Activated CD4-positive, alpha-beta T cell treated with anti-CD3 and anti-CD28 coated beads, Interleukin-2, amount 10 ng/mL, durations not matched to agents 24 days and 14 days (primary cell): Measurements from ENCODE around the gene WDR64. TPM values are rescaled to one million over a fixed set of nuclear protein-coding genes. Genes with fewer than 3 reads are reported as not detected.

Source experiments
- DNase-seq: peaks from one replicate; pipeline ENCODE4 v3.0.0; 2022
- H3K27ac Mint-ChIP-seq: one replicate; pipeline ENCODE4 v1.8.0; 2022; ENCODE audit warnings: mild to moderate bottlenecking, mixed read lengths
- H3K27me3 Mint-ChIP-seq: one replicate; pipeline ENCODE4 v1.8.0; 2022; ENCODE audit warnings: mixed read lengths
- H3K36me3 Mint-ChIP-seq: one replicate; pipeline ENCODE4 v1.8.0; 2022; ENCODE audit warnings: low read depth, mild to moderate bottlenecking, mixed read lengths
- H3K4me1 Mint-ChIP-seq: one replicate; pipeline ENCODE4 v1.8.0; 2021; ENCODE audit warnings: mixed read lengths
- H3K4me3 Mint-ChIP-seq: one replicate; pipeline ENCODE4 v1.8.0; 2022; ENCODE audit warnings: mild to moderate bottlenecking, moderate library complexity, mixed read lengths
- H3K9me3 Mint-ChIP-seq: one replicate; pipeline ENCODE4 v1.8.0; 2021; ENCODE audit warnings: mixed read lengths
- intact Hi-C: fragments of 100-400 bp; cut with micrococcal nuclease; formaldehyde crosslinking; loops from one replicate; pipeline ENCODE4 v1.15.1; 2023
- total RNA-seq: library from RNA; stranded (reverse); gene quantifications from 2 replicates; pipeline ENCODE4 v1.2.3, GENCODE V29; 2022

The WDR64 gene
- total RNA-seq: not detected in 2 replicates

DNA sequence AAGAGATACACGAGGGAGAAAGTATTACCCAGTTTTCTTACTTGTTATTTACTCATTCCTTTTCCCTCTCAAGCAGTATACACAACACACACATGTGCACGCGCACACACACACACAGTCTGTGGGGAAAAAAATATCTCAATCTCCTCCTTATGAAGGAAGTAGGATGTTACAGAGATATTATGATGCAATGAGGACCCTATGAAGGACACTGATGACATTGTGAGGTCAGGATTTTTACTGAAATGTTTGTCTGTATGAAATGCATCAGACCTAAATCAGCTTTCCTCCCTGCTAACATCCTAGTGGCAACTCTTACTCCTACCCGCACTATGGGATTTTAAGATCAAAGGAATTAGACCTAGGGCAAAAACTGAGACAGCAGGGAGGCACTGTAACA lies at the start of gene WDR64:
TSS of gene WDR64 (plus strand) at position 270 of the 400 bp plus-strand sequence. CDS start 204 bp downstream, outside the sequence.
- intact Hi-C loops: no loop called here

DNA sequence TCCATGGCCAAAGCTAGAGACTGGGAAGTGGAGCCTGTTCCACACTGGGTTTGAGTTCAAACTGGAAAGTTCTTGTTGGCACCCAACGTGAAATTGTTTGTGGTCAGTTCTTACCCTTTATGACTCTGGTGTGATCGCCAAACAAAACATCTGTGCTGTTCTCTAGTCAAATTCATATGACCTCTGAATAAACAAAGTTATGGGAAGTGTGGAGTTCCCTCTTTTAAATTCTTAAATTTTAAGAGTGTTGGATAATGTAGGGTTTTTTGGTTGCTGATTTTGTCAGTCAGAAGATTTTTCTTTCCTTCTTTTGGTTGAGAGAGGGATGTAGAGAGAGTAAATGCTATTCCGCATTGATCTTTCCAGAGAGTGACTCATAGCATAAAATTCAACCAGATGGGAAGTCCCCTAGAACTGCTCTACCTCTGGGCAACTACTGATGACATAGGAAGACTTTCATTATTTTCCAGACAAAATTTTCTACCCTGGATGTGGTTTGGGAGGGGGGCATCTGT lies 48.3 kb upstream of the WDR64 start:
- peaks cover 7% of the 10 kb centered on the region for H3K4me1 Mint-ChIP-seq
- no peaks in the 10 kb centered on the region for H3K9me3 Mint-ChIP-seq
- peaks cover 15% of the 10 kb centered on the region for H3K36me3 Mint-ChIP-seq
- intact Hi-C loops: no loop called here
- no peak overlapping the region for H3K4me3 Mint-ChIP-seq
- H3K27me3 Mint-ChIP-seq: no peaks in the 10 kb centered on the region
- no peak overlapping the region for H3K27ac Mint-ChIP-seq
- no peak for DNase-seq

More for the DNA sequence above, at the start of gene WDR64:
- no peak within 1 kb of the TSS for H3K27ac Mint-ChIP-seq
- H3K4me3 Mint-ChIP-seq: no peak within 1 kb of the TSS
- peaks cover 8% of the 10 kb centered on the region for H3K9me3 Mint-ChIP-seq
- H3K27me3 Mint-ChIP-seq: peaks cover 9% of the 10 kb centered on the region
- H3K4me1 Mint-ChIP-seq: no peaks in the 10 kb centered on the region
- DNase-seq: no peak
- H3K36me3 Mint-ChIP-seq: no peaks in the 10 kb centered on the region

GRCh38 chr1:241605146-241605805 lies 46.8 kb upstream of the WDR64 start:
- peaks cover 14% of the 10 kb centered on the region for H3K36me3 Mint-ChIP-seq
- H3K4me3 Mint-ChIP-seq: no peak overlapping the region
- H3K27ac Mint-ChIP-seq: no peak overlapping the region
- H3K9me3 Mint-ChIP-seq: no peaks in the 10 kb centered on the region
- no peak for DNase-seq
- no peaks in the 10 kb centered on the region for H3K27me3 Mint-ChIP-seq
- peaks cover 7% of the 10 kb centered on the region for H3K4me1 Mint-ChIP-seq
- intact Hi-C loops: no loop called here

- Mint-ChIP-seq H3K36me3 (peaks cover 10% of the 10 kb centered on the region), H3K27me3 (no peaks in the 10 kb centered on the region), H3K9me3 (no peaks in the 10 kb centered on the region), H3K4me3 (no peak overlapping the region), H3K4me1 (peaks cover 5% of the 10 kb centered on the region), H3K27ac (no peak overlapping the region)
- intact Hi-C loops: no loop called here
- DNase-seq: no peak
These were observed 45.5 kb upstream of the WDR64 start for GRCh38 chr1:241606544-241606943.

GRCh38 chr1:241607497-241607896 lies 44.6 kb upstream of the WDR64 start:
- Mint-ChIP-seq H3K9me3 (no peaks in the 10 kb centered on the region), H3K4me3 (no peak overlapping the region), H3K36me3 (peaks cover 9% of the 10 kb centered on the region), H3K27ac (no peak overlapping the region), H3K27me3 (no peaks in the 10 kb centered on the region), H3K4me1 (peaks cover 5% of the 10 kb centered on the region)
- DNase-seq: no peak
- intact Hi-C loops: no loop called here

DNA sequence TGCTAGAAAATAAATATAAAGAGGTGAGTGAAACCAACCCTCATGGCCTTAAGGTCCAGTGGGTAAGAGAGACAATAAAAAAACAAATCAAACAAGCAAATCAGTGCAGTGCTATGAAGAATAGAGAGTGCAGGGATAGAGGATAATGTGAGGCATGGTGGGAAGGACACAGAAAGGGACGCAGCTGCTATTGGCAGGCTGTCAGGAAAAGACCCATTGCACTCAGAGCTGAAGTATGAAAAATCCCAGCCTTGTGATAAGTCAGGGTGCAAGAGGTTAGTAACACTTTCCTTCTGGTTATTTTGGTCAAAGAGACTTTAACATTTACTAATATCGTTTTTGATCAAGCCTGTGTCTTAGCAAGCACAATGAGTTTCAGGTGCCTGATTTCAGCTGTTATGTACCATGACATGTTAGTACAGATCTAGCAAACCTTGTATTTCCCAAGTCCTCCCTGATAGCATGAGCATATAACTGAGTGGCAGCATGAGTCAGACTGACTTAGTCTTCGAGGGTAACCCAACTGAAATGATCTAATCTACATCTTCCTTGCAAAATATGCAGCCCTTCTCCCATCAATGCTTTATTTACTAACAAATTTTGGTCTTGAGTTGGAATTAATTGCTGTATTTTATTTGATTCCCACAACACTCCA lies 43.6 kb upstream of the WDR64 start:
- Mint-ChIP-seq H3K27ac (no peak overlapping the region), H3K9me3 (no peaks in the 10 kb centered on the region), H3K4me3 (no peak overlapping the region), H3K27me3 (no peaks in the 10 kb centered on the region), H3K4me1 (peaks cover 7% of the 10 kb centered on the region), H3K36me3 (peaks cover under 1% of the 10 kb centered on the region)
- intact Hi-C loops: no loop called here
- DNase-seq: no peak

DNA sequence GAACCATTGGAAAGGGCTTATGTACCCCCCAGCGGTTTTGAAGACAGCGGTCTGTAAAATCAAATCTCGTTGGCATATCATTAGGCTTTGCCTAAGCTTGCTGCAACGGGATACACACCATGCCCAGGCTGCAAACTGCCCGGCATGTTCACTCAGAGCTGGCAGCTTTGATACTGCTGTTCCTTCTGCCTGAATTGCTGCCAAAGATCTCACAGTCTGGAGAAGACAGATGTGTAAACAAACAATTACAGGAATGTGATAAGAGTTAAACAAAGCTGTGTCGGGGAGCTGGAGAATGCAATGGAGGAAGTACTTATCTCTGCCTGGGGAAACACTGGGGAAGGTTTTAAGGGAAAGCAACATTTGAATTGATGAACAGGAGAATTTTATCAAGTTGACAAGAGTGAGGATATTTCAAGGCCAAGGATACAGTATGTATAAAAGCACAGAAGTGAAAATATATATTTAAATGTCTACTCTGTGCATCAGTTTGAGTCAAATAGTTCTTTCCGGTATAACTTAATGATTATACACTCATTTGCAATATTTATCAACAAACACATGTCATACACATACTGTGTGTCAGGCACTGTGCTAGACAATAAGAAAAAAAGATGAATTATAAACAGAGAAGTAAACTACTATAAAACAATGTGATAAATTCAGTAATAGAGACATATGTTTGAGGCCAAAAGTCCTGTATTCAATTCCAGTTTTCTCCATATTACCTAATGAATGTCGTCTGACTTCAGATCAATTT lies 41.8 kb upstream of the WDR64 start:
- no peaks in the 10 kb centered on the region for H3K9me3 Mint-ChIP-seq
- no peak overlapping the region for H3K4me3 Mint-ChIP-seq
- no peak for DNase-seq
- H3K36me3 Mint-ChIP-seq: no peaks in the 10 kb centered on the region
- H3K27ac Mint-ChIP-seq: no peak overlapping the region
- peaks cover 5% of the 10 kb centered on the region for H3K4me1 Mint-ChIP-seq
- intact Hi-C loops: loop anchor here (2.0 to 5.0 kb wide), 2 partner anchors 67 to 389 kb away; partner anchors contain the start of gene MAP1LC3C
- H3K27me3 Mint-ChIP-seq: no peaks in the 10 kb centered on the region

DNA sequence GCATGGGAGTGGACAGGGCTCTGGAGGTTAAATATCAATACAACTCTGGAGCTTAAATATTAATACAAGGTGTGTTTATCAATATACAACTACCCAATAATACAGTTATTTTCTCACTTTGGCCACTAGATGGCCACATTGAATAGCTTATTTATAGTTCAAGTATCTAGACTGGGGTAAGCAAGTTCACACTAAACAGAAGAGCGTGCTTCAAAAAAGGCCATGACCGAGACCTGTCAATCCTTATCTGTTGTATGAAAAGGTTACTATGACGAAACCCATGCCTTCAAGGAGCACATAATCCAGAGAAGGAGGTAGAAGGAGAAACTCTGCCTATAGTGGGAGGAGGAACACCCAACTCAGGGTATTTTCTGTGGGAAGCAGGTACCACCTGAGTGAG lies 41.0 kb upstream of the WDR64 start:
- Mint-ChIP-seq H3K9me3 (no peaks in the 10 kb centered on the region), H3K4me1 (peaks cover 5% of the 10 kb centered on the region), H3K4me3 (no peak overlapping the region), H3K27ac (no peak overlapping the region), H3K36me3 (no peaks in the 10 kb centered on the region), H3K27me3 (no peaks in the 10 kb centered on the region)
- intact Hi-C loops: loop anchor here (1.0 to 5.0 kb wide), 4 partner anchors 66 to 388 kb away; partner anchors contain the start of genes EXO1 and MAP1LC3C
- DNase-seq: peak; percentile 71

DNA sequence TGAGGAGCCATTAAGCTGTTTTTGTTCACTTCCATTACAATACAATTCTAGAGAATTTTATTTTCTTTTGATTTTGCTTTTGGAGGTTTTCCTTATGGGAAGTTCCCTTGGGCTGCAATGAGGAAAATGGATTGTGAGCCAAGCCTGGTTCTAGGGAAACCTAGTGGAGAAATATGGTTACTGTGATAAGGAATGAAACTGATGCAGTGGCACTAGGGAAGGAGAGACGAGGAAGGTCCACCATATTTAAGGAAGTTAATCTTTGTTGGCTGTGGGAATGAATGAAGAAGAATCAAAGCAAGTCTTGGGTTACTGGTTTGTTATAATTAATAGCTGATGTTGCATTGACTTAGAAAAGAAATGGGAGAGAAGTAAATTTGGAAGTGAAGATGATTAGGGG lies 40.3 kb upstream of the WDR64 start:
- intact Hi-C loops: loop anchor here (1.0 to 5.0 kb wide), 4 partner anchors 66 to 387 kb away; partner anchors contain the start of genes EXO1 and MAP1LC3C
- no peaks in the 10 kb centered on the region for H3K27me3 Mint-ChIP-seq
- peaks cover 5% of the 10 kb centered on the region for H3K4me1 Mint-ChIP-seq

DNA sequence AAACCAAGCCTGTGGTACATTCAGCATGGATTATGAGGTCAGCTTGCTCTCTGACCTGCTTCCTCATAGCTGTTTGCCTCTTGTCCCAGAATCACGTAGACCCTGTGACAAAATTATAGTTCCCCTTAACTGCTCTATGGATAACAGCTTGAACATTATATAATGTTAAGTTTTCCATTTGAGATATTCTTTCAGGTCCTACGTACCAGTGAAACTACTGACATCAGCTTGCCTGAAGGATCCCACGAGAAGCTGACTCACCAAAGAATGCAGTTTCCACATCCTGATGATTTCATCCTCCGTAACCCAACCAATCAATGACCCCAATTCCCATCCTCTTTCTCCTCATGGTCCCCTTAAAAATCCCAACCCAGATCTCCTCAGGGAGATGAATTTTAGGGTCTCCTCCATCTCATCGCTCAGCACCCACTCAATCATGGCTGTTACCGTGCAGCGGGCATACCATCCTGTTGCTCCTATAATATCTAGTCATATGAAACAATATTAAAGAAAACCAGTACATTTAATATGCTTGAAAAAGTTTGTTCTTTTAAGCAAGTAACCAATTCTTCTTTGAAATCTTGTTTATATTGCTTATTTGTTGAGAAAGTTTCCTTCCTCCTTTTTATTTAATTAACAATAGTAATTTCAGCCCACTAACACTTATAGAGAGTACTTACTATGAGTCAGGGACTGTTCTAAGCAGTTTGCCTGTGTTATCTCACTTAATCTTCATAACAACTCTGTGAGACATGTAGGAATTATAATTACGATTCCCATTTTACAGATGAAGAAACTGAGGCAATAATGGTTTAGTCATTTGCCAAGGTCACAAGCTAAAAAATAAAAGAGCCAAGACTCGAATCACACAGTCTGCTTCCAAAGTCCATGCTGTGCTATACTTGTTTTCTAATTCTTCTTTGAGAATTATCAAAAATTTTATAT lies 39.3 kb upstream of the WDR64 start:
- Mint-ChIP-seq H3K4me1 (peaks cover 11% of the 10 kb centered on the region), H3K27ac (peak overlapping the region; percentile 35), H3K36me3 (no peaks in the 10 kb centered on the region), H3K9me3 (no peaks in the 10 kb centered on the region), H3K27me3 (no peaks in the 10 kb centered on the region), H3K4me3 (no peak overlapping the region)
- DNase-seq: no peak
- intact Hi-C loops: loop anchor here (1.0 to 5.0 kb wide), 2 partner anchors 14 to 64 kb away; no protein-coding TSS in a partner anchor

More for the DNA sequence above, 40.3 kb upstream of the WDR64 start:
- Mint-ChIP-seq H3K9me3 (no peaks in the 10 kb centered on the region), H3K36me3 (no peaks in the 10 kb centered on the region), H3K4me3 (no peak overlapping the region), H3K27ac (no peak overlapping the region)
- no peak for DNase-seq

DNA sequence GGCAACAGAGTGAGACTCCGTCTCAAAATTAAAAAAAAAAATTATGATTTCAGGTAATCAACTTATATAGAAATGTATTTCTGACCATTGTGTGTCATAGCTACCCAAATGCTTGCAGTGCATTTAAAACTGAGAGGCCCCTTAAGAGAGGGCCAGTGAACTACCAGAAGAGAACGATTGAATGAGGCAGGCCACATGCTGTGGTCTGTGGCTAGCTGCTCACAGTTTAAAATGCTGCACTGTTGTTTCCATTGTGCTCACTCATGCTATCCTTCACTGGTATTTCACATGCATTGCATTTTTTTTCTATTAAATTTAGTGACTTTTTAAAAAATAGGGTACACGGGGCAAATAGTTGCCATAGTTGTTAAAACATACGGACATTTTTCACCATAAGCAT lies 37.9 kb upstream of the WDR64 start:
- no peaks in the 10 kb centered on the region for H3K27me3 Mint-ChIP-seq
- DNase-seq: no peak
- no peaks in the 10 kb centered on the region for H3K9me3 Mint-ChIP-seq
- no peak overlapping the region for H3K27ac Mint-ChIP-seq
- H3K36me3 Mint-ChIP-seq: no peaks in the 10 kb centered on the region
- intact Hi-C loops: loop anchor here (5.0 kb wide), 1 partner anchor 63 kb away; no protein-coding TSS in a partner anchor
- peaks cover 14% of the 10 kb centered on the region for H3K4me1 Mint-ChIP-seq
- no peak overlapping the region for H3K4me3 Mint-ChIP-seq

DNA sequence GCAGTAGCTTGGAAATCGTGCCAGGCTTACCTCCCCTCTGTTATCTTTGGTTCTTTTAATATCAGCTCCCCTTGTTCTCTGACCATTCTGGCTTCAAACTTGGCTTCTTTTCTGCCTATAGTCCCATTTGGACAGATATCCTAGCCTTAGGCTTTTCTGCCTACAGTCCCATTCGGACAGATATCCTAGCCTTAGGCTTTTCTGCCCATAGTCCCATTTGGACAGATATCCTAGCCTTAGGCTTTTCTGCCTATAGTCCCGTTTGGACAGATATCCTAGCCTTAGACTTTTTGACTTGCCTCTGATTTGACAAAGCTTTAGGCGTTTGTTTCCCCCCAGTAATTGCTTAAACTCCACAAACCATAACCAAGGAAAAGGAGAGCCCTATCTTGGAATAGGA lies 37.5 kb upstream of the WDR64 start:
- H3K9me3 Mint-ChIP-seq: no peaks in the 10 kb centered on the region
- no peak for DNase-seq
- H3K4me3 Mint-ChIP-seq: no peak overlapping the region
- no peak overlapping the region for H3K27ac Mint-ChIP-seq
- intact Hi-C loops: loop anchor here (5.0 kb wide), 1 partner anchor 63 kb away; no protein-coding TSS in a partner anchor
- H3K27me3 Mint-ChIP-seq: no peaks in the 10 kb centered on the region
- peaks cover 14% of the 10 kb centered on the region for H3K4me1 Mint-ChIP-seq
- H3K36me3 Mint-ChIP-seq: no peaks in the 10 kb centered on the region
